ENCODE measurements around the gene TMEM117. TPM values are rescaled to one million over a fixed set of nuclear protein-coding genes. Genes with fewer than 3 reads are reported as not detected.

The TMEM117 gene
- total and polyA plus RNA-seq, 10 of the 15 experiments (the other 5 are each of a cell fraction or from before 2014, with no cell fraction given) = 3.1 to 8.2 (median 6.1) TPM

GRCh38 chr12:44385964-44386363, 550.1 kb downstream of the TMEM117 start:
- intact Hi-C loops (cut with micrococcal nuclease; ENCODE audit: unreplicated experiment) (no loop called here), in situ Hi-C loops (cut with MboI) (no loop called here)
- no peaks in the 10 kb centered on the region for H3K36me3 ChIP-seq (ENCODE audit: control insufficient read depth in 2 of 2, insufficient read depth in 2 of 2, low read length in 1 of 2)
- WGBS (ENCODE audit: insufficient coverage, insufficient replicate concordance, low lambda C conversion rate, missing lambda C conversion rate) = 71% methylated on average over 4 of the region's 4 CpGs
- ChIA-PET POLR2A (interaction anchor here (0.6 kb wide), 1 partner anchor 625 kb away, joined by 3 read pairs; no protein-coding TSS in a partner anchor), SMC1A (ENCODE audit: uncharacterized antibody, unreplicated experiment) (interaction anchor here (0.5 to 1.3 kb wide), 3 partner anchors 14 to 527 kb away, joined by 3 read pairs; no protein-coding TSS in a partner anchor), CTCF (interaction anchor here (0.6 to 1.0 kb wide), 3 partner anchors 9 to 132 kb away, joined by 3 read pairs; no protein-coding TSS in a partner anchor), RAD21 (ENCODE audit: unreplicated experiment) (no interaction called here)
- ATAC-seq = no peak
- H3K9me3 ChIP-seq (replicated peaks; ENCODE audit: control insufficient read depth, insufficient read depth, low read length) = no peaks in the 10 kb centered on the region
- H3K4me1 ChIP-seq (ENCODE audit: control insufficient read depth, insufficient read depth, low read length) = no peaks in the 10 kb centered on the region
- H3K27ac ChIP-seq (ENCODE audit: control insufficient read depth, insufficient read depth) = no peak overlapping the region
- no peaks in the 10 kb centered on the region for H3K27me3 ChIP-seq (replicated peaks in 1 of 2; ENCODE audit: control insufficient read depth in 2 of 2, insufficient read depth in 2 of 2, low read length in 1 of 2)
- no peaks in the 10 kb centered on the region for H4K20me1 ChIP-seq (ENCODE audit: control insufficient read depth, insufficient read depth)
- H3K79me2 ChIP-seq (ENCODE audit: control insufficient read depth, insufficient read depth, low read length) = no peaks in the 10 kb centered on the region
- H3K4me3 ChIP-seq = no peak overlapping the region
- FAIRE-seq = no peak
- no TSS peak for BruUV-seq (replicated peaks)
- TF ChIP-seq SIN3A (IDR thresholded peaks at IDR 0.05; ENCODE audit: low read depth, low read length) (no peak), ELK1 (IDR thresholded peaks at IDR 0.05; ENCODE audit: low read depth, low read length) (no peak), BHLHE40 (IDR thresholded peaks at IDR 0.05; ENCODE audit: borderline replicate concordance in 1 of 2, low read depth in 2 of 2, low read length in 1 of 2) (no peak)
- no peak overlapping the region for H2AFZ ChIP-seq (ENCODE audit: control insufficient read depth, low read depth, low read length)
- DNase-seq (ENCODE audit: low read depth, low spot score) = no peak
- no peak overlapping the region for H3K4me2 ChIP-seq (ENCODE audit: control insufficient read depth, insufficient read depth)
- H3K9ac ChIP-seq (ENCODE audit: control insufficient read depth, insufficient read depth, low read length) = no peak overlapping the region

GRCh38 chr12:44387581-44387980, 551.7 kb downstream of the TMEM117 start:
- no peaks in the 10 kb centered on the region for H3K27me3 ChIP-seq (replicated peaks in 1 of 2; ENCODE audit: control insufficient read depth in 2 of 2, insufficient read depth in 2 of 2, low read length in 1 of 2)
- no peaks in the 10 kb centered on the region for H4K20me1 ChIP-seq (ENCODE audit: control insufficient read depth, insufficient read depth)
- H3K9me3 ChIP-seq (replicated peaks; ENCODE audit: control insufficient read depth, insufficient read depth, low read length) = no peaks in the 10 kb centered on the region
- in situ Hi-C loops (cut with MboI) (no loop called here), intact Hi-C loops (cut with micrococcal nuclease; ENCODE audit: unreplicated experiment) (no loop called here)
- no peaks in the 10 kb centered on the region for H3K36me3 ChIP-seq (ENCODE audit: control insufficient read depth in 2 of 2, insufficient read depth in 2 of 2, low read length in 1 of 2)
- SMC1A ChIA-PET (ENCODE audit: uncharacterized antibody, unreplicated experiment) = no interaction called here
- TF ChIP-seq USF1 (IDR thresholded peaks at IDR 0.05; ENCODE audit: borderline replicate concordance, extremely low read length, insufficient read depth, low read depth, low read length) = no peak
- no peak for TF ChIP-seq KDM1A (IDR thresholded peaks at IDR 0.05; ENCODE audit: borderline replicate concordance)
- no peak for TF ChIP-seq POLR2AphosphoS2 (IDR thresholded peaks at IDR 0.05; ENCODE audit: low read depth, low read length)
- no peak for TF ChIP-seq RELA (IDR thresholded peaks at IDR 0.05; ENCODE audit: borderline replicate concordance, partially characterized antibody)
- TF ChIP-seq CBX5 (IDR thresholded peaks at IDR 0.05; ENCODE audit: low read depth) = no peak
- TF ChIP-seq GABPA (IDR thresholded peaks at IDR 0.05; ENCODE audit: low read depth) = no peak
- TF ChIP-seq NR2F1 (conservative IDR thresholded peaks at IDR 0.05) = no peak
- H3K4me2 ChIP-seq (ENCODE audit: control insufficient read depth, insufficient read depth) = no peak overlapping the region
- no peaks in the 10 kb centered on the region for H3K4me1 ChIP-seq (ENCODE audit: control insufficient read depth, insufficient read depth, low read length)
- H3K4me3 ChIP-seq = no peak overlapping the region
- RAD21 ChIA-PET (ENCODE audit: unreplicated experiment) = no interaction called here
- no peak for ATAC-seq
- DNase-seq (ENCODE audit: low read depth, low spot score) = no peak
- no peak overlapping the region for H3K27ac ChIP-seq (ENCODE audit: control insufficient read depth, insufficient read depth)
- BruUV-seq (replicated peaks) = no TSS peak
- H2AFZ ChIP-seq (ENCODE audit: control insufficient read depth, low read depth, low read length) = no peak overlapping the region
- no peaks in the 10 kb centered on the region for H3K79me2 ChIP-seq (ENCODE audit: control insufficient read depth, insufficient read depth, low read length)
- no peak for FAIRE-seq
- CTCF ChIA-PET = no interaction called here
- POLR2A ChIA-PET = no interaction called here
- no peak overlapping the region for H3K9ac ChIP-seq (ENCODE audit: control insufficient read depth, insufficient read depth, low read length)
